Uterus (tissue), 4 donors: ENCODE results near the gene ORAI2. TPM values are rescaled to one million over a fixed set of nuclear protein-coding genes. Genes with fewer than 3 reads are reported as not detected.

Experiments
- DNase-seq, 2 donors: peaks; one replicate each; pipeline ENCODE4 v3.0.0-alpha.2; 2019 to 2020
- H3K27ac ChIP-seq, 2 donors: fragments of 200-600 bp; sonication (generic); 1 replicate in 1 of 2; 2 replicates in 1 of 2; pipeline ENCODE4 v1.5.1; 2016 to 2018
- H3K27me3 ChIP-seq, 2 donors: fragments of 200-600 bp; sonication (generic); one replicate each; pipeline ENCODE4 v1.5.1; 2018 to 2019; ENCODE audit warnings: control low read depth in 1 of 2
- H3K36me3 ChIP-seq, 2 donors: fragments of 200-600 bp; sonication (generic); one replicate each; pipeline ENCODE4 v1.5.1; 2019; ENCODE audit warnings: control low read depth in 1 of 2
- H3K4me1 ChIP-seq, 2 donors: fragments of 200-600 bp; sonication (generic); one replicate each; pipeline ENCODE4 v1.5.1; 2018 to 2019; ENCODE audit warnings: control low read depth in 1 of 2
- H3K4me3 ChIP-seq, 2 donors: fragments of 200-600 bp; sonication (generic); 1 replicate in 1 of 2; 2 replicates in 1 of 2; pipeline ENCODE4 v1.5.1; 2018 to 2019; ENCODE audit warnings: mild to moderate bottlenecking in 1 of 2
- H3K9me3 ChIP-seq, 2 donors: fragments of 200-600 bp; sonication (generic); one replicate each; pipeline ENCODE4 v1.5.1; 2019; ENCODE audit warnings: control low read depth in 1 of 2
- CTCF ChIP-seq, 4 experiments: fragments of 200-600 bp in 2 of 4; fragments of 450-650 bp in 2 of 4; sonication (generic) in 2 of 4; IDR thresholded peaks; one replicate each; pipeline ENCODE4 v1.5.1; 2016 to 2019; ENCODE audit warnings: antibody characterized with exemption in 4 of 4, mild to moderate bottlenecking in 2 of 4, moderate library complexity in 1 of 4
- POLR2A ChIP-seq, 2 donors: fragments of 450-650 bp; IDR thresholded peaks; one replicate each; pipeline ENCODE4 v1.6.1; 2016; ENCODE audit warnings: antibody characterized with exemption in 2 of 2, mild to moderate bottlenecking in 1 of 2, moderate library complexity in 1 of 2
- intact Hi-C: fragments of 100-400 bp; cut with DNase I; formaldehyde crosslinking; loops from one replicate; pipeline ENCODE4 v1.15.1; 2023; ENCODE audit warnings: low total_unique reads
- total RNA-seq, 4 donors: library from RNA; depleted of rRNA in 3 of 4; stranded (reverse); fragments of >200 nt in 3 of 4; gene quantifications; one replicate each; pipeline versions ENCODE4 v1.1.0 to v1.2.4, GENCODE V29; 2014 to 2023
- donor health status: DM: yes; HTN: yes; CAD: no.

Gene ORAI2
- total RNA-seq, 4 donors from 2014 or later: 15.6 to 48.9 (median 39.0) TPM

- no peaks in the 10 kb centered on the region for H3K36me3 ChIP-seq
- H3K27me3 ChIP-seq: no peaks in the 10 kb centered on the region
- no peak overlapping the region for H3K27ac ChIP-seq
- intact Hi-C loops: no loop called here
- no peak overlapping the region for H3K4me3 ChIP-seq
- no peaks in the 10 kb centered on the region for H3K4me1 ChIP-seq
- TF ChIP-seq POLR2A (IDR thresholded peaks at IDR 0.05) (no peak), CTCF (IDR thresholded peaks at IDR 0.05) (no peak)
- no peak for DNase-seq
- H3K9me3 ChIP-seq: no peaks in the 10 kb centered on the region
Measured at GRCh38 chr7:102392330-102392729, 41.0 kb upstream of the ORAI2 start.

GRCh38 chr7:102393467-102393866 lies 39.9 kb upstream of the ORAI2 start:
- no peaks in the 10 kb centered on the region for H3K27me3 ChIP-seq
- H3K9me3 ChIP-seq: no peaks in the 10 kb centered on the region
- H3K4me1 ChIP-seq: no peaks in the 10 kb centered on the region
- no peaks in the 10 kb centered on the region for H3K36me3 ChIP-seq
- intact Hi-C loops: no loop called here
- H3K27ac ChIP-seq: no peak overlapping the region
- no peak for DNase-seq
- TF ChIP-seq POLR2A (IDR thresholded peaks at IDR 0.05) (no peak), CTCF (IDR thresholded peaks at IDR 0.05) (no peak)
- no peak overlapping the region for H3K4me3 ChIP-seq

- TF ChIP-seq POLR2A (IDR thresholded peaks at IDR 0.05) (no peak), CTCF (IDR thresholded peaks at IDR 0.05) (no peak)
- no peak for DNase-seq
- H3K36me3 ChIP-seq: no peaks in the 10 kb centered on the region
Measured at GRCh38 chr7:102395592-102395872, 37.8 kb upstream of the ORAI2 start.

GRCh38 chr7:102395873-102396709 lies 37.3 kb upstream of the ORAI2 start, which contains the start of gene PRKRIP1:
TSS of gene PRKRIP1 (plus strand) at chr7:102396363. CDS start at chr7:102396412, 49 bp downstream.
- Histone ChIP-seq H3K4me3 (peak within 1 kb of the TSS; percentile 61 to 93), H3K4me1 (no peaks in the 10 kb centered on the region), H3K36me3 (no peaks in the 10 kb centered on the region), H3K27ac (peak within 1 kb of the TSS; percentile 81 to 83), H3K9me3 (no peaks in the 10 kb centered on the region), H3K27me3 (no peaks in the 10 kb centered on the region)
- DNase-seq: peak; percentile 76 to 85
- intact Hi-C loops: no loop called here
- TF ChIP-seq CTCF (IDR thresholded peaks at IDR 0.05): peak in 1 of 4 experiments; percentile 5
- TF ChIP-seq POLR2A (IDR thresholded peaks at IDR 0.05): peak in 1 of 2 donors; percentile 28

More at GRCh38 chr7:102395592-102395872, 37.8 kb upstream of the ORAI2 start:
- Histone ChIP-seq H3K27ac (peak overlapping the region; percentile 81 to 83), H3K27me3 (no peaks in the 10 kb centered on the region), H3K9me3 (no peaks in the 10 kb centered on the region), H3K4me3 (peak overlapping the region; percentile 61 to 93), H3K4me1 (no peaks in the 10 kb centered on the region)
- intact Hi-C loops: no loop called here

- Histone ChIP-seq H3K4me1 (no peaks in the 10 kb centered on the region), H3K36me3 (no peaks in the 10 kb centered on the region), H3K9me3 (no peaks in the 10 kb centered on the region), H3K4me3 (peak overlapping the region; percentile 61 to 93), H3K27me3 (no peaks in the 10 kb centered on the region), H3K27ac (peak overlapping the region; percentile 81 to 83)
- no peak for DNase-seq
- intact Hi-C loops: no loop called here
- TF ChIP-seq CTCF (IDR thresholded peaks at IDR 0.05) (no peak), POLR2A (IDR thresholded peaks at IDR 0.05) (no peak)
Measured at GRCh38 chr7:102396710-102397019, 36.7 kb upstream of the ORAI2 start.
